Endometrial microvascular endothelial cells (primary cell): ENCODE measurements around the gene ANKRD6. TPM values are rescaled to one million over a fixed set of nuclear protein-coding genes. Genes with fewer than 3 reads are reported as not detected.

Experiments
- in situ Hi-C: cut with HindIII; loops from 2 replicates; pipeline ENCODE4 v1.10.0; 2017; ENCODE audit warnings: low sequenced_read_pairs, low pct_unique_long_range_greater_than_20kb; ENCODE audit errors: inconsistent ontology term
- total RNA-seq: library from RNA; depleted of rRNA; stranded (reverse); fragments of >200 nt; gene quantifications from one replicate; pipeline ENCODE4 v1.2.3, GENCODE V29; 2015; ENCODE audit errors: inconsistent ontology term

The ANKRD6 gene
- total RNA-seq, 1 donor from 2014 or later: 7.0 TPM

DNA sequence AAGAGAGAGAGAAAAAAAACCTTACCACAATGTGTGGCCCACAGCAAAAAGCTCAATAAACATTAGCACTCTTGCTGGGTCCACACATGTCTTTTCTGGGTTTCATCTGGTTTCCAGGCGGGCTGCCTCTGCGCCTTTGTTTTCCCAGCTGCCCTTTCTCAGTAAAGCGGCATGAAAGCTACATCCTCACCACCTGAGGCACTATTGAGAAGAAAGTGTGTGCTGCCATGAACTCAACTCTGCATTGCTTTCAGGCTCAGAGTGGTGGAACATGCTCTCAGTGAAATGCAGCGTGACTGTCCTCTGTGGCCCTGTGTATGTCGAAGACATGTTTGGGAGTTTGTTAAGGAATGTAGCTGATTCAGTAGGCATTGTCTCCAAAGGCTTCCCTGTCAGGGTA is 103.3 kb downstream of the ANKRD6 start:
- in situ Hi-C loops: no loop called here

DNA sequence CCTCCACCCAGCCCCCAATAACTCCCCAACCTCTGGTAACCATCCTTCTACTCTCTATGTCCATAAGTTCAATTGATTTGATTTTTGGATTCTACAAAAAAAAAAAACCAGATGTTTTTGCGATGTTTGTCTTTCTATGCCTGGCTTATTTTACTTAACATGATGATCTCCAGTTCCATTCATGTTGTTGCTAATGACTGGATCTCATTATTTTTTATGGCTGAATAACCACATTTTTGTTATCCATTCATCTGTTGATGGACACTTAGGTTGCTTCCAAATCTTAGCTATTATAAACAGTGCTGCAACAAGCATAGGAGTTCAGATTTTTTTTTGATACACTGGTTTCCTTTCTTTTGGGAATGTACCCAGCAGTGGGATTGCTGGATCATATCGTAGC is 106.8 kb downstream of the ANKRD6 start:
- in situ Hi-C loops: no loop called here

DNA sequence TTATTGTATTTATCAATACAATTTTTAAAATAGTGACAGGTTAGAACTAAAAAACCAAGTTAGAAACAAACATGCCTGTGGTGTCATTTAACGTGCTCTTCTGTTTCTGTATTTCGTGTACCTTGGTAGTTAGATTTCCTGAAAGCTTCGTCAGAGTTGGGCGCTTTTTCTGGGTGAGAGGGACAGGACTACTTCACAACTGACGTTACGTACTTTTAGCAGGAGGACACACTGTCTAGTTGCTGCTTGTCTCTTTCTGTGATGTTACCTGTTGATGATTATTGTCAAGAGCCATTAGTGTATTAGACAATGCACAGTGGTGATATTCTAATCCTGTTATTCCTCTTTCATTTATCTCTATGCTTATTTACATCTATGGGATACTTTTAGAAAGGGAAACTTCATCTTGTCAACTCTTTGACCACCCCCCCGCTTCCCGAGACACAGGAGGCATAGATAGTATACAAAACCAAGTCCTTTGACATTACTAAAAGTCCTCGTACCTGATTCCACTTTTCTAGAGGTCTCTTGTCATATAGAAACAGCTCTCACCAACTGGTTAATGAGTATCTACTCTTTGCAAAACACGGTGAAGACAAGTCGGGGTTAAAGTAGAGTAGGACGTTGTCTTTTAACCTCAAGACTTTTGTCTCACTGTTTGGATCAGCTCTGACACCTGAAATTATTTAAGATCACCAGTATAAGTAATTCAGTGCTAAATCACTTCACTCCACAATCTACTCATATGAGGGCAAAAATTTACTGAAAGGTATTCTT is 109.3 kb downstream of the ANKRD6 start:
- in situ Hi-C loops: no loop called here

DNA sequence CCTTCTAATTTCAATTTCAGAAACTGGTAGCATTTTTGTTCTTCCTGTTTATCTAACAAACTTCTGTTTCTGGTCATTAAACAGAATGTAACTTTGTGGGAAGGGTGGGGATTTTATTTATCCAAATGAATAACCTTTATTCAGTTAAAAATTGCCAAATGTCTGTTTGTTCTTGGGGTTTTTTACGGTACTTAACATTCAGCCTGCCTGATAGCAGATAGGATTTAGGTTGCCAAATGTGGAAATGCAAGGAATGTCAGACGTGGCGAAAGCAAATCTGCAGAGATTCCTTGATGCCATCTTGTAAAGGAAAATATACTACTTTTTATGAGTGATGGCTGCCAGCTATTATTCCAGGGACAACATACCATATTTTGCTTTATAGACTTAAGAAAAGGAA is 109.9 kb downstream of the ANKRD6 start:
- in situ Hi-C loops: no loop called here

DNA sequence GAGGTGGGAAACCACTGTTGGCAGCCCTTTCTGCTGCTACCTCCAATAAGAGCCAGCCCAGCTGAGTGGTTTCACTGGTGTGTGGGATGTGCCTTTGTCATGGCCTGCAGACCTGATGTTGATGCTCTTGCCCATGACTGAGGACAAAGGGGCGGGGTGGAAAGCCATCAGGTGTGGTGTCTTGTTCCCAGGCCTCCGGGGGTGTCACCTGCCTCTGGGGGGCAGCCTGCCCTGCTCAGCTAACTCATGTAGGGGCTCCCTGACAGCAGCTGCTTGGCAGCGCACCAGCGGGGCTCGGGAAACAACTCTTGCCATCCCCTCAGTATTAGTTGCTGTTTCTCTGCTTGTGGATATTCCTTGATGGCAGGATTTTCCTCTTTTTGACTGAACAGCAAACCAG is 114.3 kb downstream of the ANKRD6 start:
- in situ Hi-C loops: no loop called here

DNA sequence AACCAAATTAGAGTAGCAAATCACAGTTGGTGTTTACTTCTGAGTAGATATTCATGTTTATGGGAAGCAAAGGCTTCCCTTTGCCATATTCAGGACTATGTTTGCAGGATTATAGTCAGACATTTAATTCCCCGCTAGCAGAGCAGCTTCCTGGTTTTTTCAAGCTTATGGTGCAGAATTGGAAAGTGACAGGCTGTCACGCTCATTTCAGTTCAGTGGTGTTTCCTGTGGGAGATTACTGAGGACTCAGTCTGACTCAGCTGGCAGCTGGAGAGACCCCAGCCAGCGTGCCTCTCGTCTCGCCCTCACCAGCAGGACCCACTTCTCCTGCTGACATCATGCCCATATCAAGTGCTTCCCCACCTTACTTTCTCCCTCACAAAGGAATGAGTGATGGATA is 120.5 kb downstream of the ANKRD6 start:
- in situ Hi-C loops: no loop called here

DNA sequence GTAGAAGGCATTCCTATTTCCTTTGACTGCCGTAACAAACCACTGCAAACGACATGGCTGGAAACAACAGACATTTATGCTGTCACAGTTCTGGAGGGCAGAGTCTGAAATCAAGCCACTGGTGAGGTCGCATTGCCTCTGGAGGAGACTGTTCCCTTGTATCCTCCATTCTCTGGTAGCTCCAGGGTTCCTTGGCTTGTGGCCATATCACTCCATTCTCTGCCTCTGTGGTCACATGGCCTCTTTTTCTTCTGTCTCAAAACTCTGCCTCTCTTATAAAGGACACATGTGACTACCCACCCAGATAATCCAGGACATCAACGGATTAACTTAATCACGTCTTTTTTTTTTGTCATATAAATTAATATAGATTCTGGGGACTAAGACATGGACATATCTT is 121.2 kb downstream of the ANKRD6 start:
- in situ Hi-C loops: no loop called here

DNA sequence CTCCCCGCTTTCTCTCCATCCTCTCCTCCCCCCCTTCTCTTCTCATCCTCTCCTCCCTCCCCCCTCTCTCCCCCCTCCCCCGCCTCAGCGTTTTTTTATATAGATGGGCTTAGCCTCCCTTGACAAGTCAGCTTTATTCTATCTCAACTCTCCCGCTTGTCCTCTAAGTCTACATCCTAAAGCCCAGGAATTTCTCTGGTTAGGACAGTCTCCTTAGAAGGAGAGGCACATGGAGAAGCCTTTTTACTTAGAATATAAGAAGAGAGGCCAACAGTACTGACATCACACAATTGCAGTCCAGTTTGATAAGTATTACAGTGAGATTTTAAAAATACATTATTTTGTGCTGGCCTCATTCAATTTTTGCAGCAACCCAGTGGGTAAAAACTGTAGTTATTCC is 122.1 kb downstream of the ANKRD6 start:
- in situ Hi-C loops: no loop called here

DNA sequence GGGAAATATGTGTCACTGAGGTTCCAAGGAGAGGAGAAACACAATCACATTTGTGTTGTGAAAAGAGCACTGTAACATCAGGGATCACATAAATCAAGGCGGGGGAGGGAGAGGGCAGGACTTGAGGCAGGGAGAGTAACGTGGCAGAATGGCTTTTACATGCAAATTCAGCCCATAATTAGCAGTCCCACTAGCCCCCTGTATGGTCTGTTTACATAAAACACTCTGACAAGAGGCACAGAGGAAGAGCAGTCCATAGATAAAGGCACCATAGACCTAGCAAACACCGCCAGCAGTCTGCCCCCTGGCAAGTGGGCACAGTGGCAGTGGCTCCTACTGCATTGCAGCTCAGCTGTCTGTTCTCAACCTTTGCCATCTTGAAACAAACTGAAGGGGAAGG is 122.9 kb downstream of the ANKRD6 start:
- in situ Hi-C loops: no loop called here

DNA sequence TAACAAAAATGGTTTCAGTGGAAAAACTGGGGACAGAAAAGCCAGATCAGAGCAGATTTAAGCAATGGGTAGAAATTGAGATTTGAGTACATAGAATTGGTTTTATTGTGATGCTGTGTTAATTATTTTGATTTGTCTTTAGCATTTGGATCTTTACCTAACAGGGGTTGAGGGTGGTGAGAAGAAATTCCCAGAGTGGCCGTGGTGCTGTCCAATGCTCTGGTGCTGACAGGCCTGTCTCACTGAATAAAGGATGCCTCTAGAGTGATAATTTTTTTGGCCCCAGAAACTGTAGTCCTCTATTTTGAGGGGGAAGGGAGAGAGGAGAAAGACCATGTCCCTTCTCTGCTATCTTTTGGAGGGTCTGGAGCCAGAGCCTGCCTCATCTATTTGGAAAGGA is 126.5 kb downstream of the ANKRD6 start:
- in situ Hi-C loops: no loop called here

DNA sequence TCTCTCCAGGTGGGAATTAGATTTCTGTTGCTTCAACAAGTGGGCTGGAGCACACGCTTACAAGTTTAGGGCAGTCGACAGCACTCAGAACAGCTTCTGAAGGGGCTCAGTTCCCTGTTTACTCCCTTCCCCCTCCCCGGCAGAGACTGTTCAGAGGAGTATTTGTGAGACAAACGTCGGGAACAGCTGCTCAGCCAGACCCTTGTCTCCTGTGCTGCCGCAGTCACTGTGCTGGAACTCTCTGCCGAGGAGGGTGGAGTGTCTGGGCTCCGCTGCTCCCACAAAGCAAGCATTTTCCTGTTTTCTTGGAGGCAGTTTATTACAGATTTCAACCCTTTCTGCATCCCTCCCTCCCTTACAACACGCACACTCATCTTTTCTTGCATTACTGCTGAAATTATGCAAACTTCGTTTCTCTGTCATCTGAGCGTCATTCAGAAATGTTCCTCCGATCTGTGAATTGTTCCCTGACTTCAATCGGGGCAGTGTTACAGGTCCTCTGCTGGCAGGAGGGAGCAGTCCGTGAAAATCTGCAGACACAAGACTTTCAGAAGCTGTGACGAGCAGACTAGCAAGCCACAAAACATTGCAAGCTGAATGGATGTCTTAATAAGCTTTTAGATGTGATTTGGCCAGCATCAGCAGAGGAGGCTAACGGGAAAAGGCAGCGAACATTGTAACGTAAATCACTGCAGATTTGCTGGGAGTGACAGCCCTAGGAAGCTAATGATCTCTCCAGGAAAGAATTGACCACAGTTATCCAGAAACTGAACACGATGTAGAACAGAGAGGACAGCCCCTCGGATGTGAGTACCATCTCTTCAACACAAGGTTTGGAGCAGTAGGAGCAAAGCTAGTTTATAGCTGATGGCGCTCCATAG is 129.4 kb downstream of the ANKRD6 start:
- in situ Hi-C loops: no loop called here

DNA sequence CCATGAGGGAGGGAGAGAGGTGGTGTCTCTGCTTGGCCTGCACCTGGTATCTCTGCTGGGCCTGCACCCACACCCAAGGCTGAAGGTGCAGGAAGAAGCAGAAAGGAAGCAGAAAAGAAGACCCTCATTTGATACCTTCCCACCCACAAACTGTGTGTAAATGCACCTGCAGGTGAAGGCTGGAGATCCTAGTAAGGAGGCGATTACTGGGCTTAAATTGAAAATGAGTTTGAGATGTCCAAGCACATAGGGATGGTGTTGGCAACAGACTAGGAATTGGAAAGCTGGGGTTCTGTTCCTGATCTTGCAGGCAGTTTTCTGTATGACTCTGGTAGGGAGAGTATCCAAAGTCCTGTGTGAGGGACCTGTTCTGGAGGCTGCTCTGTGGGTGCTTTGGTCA is 130.9 kb downstream of the ANKRD6 start:
- in situ Hi-C loops: no loop called here

DNA sequence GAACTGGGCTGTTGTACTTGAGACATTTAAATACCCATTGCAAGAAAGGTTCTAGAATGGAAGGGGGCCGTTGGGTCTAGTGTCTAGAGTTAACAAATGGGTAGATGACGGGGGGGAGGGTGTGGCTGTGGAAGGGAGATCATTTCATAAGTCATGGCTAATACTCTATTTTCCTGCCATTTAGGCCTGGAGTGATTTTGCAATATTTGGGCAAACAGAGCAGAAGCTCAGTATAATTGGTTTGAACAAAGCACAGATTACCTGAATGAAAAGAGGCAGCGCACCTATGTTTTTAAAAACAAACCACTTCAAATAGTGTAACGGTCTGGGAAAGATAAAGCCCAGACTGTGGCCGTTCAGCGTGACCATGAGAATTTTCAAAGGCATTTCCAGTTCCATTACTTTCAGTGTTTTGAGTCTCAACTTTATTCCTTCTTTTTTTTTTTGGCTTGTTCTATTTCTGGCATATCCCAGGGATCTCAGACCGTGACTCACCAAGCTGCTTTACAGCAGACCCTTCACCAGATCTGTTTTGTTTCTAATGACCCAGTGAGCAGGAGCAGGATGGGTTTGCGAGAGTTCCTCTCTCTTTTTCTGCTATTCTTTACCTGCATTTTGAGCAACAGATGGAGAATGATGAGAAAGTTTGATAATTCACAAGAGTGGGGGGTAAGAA is 131.9 kb downstream of the ANKRD6 start:
- in situ Hi-C loops: no loop called here

DNA sequence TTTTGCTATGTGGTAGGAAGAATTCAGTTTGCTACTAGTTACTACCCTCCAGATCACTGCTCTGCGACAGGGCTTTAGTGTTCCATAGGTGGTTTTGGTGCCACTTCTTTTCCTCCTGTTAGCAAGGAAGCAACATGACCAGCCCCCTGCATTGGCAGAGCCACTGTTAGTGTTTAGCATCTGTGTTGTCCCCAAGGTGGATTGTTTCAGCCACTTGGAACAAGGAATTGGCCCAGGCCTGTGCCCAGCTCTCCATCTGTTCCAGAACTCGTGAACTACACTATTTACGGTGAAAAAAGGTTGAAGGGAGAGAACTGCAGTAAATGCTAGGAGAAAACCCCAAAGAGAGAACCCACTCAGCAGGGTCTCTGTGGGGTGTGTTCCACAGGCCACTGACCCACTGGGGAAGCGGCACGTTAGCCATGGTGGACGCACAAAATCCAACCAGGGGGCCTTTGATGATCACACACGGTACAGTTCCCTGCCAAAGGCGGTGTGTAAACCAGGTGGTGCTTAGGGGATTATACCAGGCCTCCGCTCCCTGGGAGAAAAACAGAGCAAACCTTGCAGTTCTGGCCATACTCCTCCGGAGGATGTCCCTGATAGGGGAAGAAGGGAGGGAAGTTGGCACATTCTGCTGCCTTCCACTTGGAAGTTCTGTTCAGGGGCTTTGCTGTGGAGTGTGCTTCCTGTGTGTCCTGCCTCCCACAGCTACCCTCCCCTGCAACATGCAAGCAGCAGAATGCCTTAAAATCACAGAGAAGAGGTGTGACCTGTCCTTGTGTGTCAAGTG is 133.3 kb downstream of the ANKRD6 start:
- in situ Hi-C loops: no loop called here

DNA sequence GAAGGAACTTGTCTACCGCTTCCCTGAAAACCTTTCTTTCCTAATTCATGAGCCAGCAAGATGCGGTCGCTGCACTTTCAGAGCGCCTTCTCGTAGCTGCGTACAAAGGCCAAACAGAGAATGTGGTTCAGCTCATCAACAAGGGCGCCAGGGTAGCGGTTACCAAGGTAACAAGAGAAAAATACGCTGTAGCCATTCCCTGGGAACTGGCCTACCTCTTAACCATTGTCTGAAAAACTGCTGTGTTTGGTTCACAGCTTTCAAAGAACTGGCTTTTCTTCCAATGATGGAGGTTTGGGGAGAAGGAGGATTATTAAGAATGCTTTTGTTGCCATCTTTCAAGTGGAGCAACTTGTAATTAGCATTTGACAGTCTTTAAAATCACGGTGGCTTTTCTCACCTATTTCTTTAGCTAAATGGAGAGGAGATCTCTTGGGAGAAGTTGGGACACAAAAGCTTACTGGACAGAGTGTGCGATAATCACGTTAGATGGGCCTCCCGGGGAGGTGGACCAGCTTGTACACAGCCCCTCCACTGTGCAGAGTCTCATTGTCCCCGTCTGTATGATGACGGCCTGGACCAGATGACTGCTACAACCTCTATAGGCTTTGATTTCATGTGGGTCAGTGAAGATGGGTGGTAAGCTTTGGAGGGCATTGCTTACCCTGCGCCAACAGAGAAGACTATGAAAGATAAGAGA is 134.1 kb downstream of the ANKRD6 start:
- in situ Hi-C loops: no loop called here

DNA sequence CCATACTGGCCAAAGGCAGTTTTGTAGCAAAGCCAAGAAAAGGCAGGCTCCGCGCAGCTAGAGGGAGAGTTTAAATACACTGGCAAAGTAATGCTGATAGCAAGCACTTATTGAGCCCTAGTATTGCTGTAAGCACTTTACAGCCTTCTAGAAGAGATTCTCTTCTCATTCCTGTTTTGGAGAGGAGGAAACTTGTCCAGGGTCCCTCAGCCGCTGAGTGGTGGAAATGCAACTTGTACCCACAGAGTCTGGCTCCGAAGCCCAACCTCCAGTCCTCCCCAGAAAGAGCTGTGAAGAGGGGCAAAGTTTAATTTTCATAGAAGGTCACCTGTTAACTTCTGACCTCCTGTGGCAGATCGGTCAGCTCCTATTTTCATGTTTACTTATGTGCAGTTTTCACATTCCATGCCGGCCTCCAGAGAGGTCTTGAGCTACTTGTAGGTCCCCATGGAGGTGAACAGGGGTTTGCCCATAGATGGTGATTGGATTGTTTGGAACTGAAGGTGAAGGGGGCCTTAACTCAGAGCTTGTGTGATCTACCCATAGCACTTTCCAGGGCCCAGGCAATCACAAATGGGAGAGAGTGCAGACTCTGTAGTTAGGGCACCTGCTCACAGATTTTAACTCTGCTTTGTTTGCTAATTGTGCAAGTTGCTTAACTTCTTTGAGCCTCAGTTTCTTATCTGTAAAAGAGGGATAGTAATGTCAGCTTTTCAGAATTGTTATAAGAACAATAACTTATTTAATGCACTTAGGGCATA is 134.9 kb downstream of the ANKRD6 start:
- in situ Hi-C loops: no loop called here

DNA sequence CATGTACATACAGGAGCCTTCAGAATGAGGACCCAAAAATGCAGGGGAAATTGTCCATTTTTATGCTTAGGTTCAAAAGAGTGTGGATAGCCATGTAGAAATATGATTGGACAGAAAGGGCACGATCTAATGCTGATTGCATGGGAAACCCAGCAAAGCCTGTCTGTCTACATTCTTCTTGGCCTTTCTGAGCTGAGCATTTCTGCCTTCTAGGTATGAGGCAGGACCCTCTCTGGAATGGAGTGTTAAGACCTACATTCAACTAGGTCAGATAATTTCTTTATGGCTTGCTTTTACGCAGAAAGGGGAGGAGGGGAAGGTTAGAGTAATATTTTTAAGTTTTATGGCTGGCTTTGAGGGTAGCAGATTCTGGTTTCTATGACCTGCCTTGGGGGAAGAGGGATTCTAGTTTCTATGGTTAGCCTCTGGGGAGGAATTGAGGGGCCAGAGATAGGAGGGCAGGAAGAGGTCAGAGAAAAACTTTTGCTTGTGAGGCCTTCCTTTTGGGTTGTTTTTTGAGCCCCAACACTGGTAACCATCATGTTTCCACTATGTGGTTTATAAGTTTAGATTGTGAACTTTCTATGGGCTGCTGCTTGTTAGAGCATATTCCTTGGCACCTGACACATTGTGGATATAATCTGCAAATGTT is 142.1 kb downstream of the ANKRD6 start:
- in situ Hi-C loops: no loop called here
